Psoas muscle (tissue), 8 donors: ENCODE results near the gene CADM1. TPM values are rescaled to one million over a fixed set of nuclear protein-coding genes. Genes with fewer than 3 reads are reported as not detected.
"Not testable (repeated sequence)": the region's sequence is repeated elsewhere in the genome, so short reads cannot be mapped to it uniquely, and the experiment has no call there.

Experiments used
- ATAC-seq, 4 donors: fragments of 200-7000 bp; cut with Tn5 transposase; one replicate each; pipeline ENCODE4 v1.9.1; 2020; ENCODE audit warnings: moderate library complexity in 3 of 4, mild to moderate bottlenecking in 2 of 4
- DNase-seq, 2 donors: peaks; one replicate each; pipeline ENCODE4 v3.0.0-alpha.2; 2020
- H3K27ac ChIP-seq: fragments of 200-600 bp; one replicate; pipeline ENCODE4 v1.8.0; 2022
- H3K27me3 ChIP-seq, 3 donors: fragments of 200-600 bp in 1 of 3; one replicate each; pipeline versions ENCODE4 v1.6.1 to v1.8.0; 2013 to 2022; ENCODE audit warnings: low read length in 2 of 3, mild to moderate bottlenecking in 2 of 3, moderate library complexity in 1 of 3; ENCODE audit not compliant: insufficient read depth in 3 of 3
- H3K36me3 ChIP-seq, 2 donors: fragments of 200-600 bp in 1 of 2; one replicate each; pipeline versions ENCODE4 v1.6.1 to v1.8.0; 2013 to 2022; ENCODE audit warnings: low read depth in 1 of 2, mild to moderate bottlenecking in 1 of 2, moderate library complexity in 1 of 2; ENCODE audit not compliant: insufficient read depth in 1 of 2
- H3K4me1 ChIP-seq: fragments of 200-600 bp; one replicate; pipeline ENCODE4 v1.8.0; 2022
- H3K4me3 ChIP-seq: fragments of 200-600 bp; one replicate; pipeline ENCODE4 v1.8.0; 2022; ENCODE audit warnings: mild to moderate bottlenecking
- H3K9me3 ChIP-seq: fragments of 200-600 bp; one replicate; pipeline ENCODE4 v1.8.0; 2022
- CTCF ChIP-seq: fragments of 200-600 bp; IDR thresholded peaks from one replicate; pipeline ENCODE4 v1.8.0; 2022; ENCODE audit warnings: antibody characterized with exemption
- WGBS, 3 donors: extraction: QIAGEN DNeasy Blood & Tissue Kit; methylation state at CpG; one replicate each; pipeline versions ENCODE4 v1.1.6 to v1.1.7; 2013; 5-methylcytosine and 5-hydroxymethylcytosine counted together
- intact Hi-C, 2 donors: fragments of 100-400 bp; cut with DNase I; formaldehyde crosslinking; loops; one replicate each; pipeline versions ENCODE4 v1.11.0 to v1.14.2; 2022
- polyA plus RNA-seq, 3 donors: library from polyadenylated mRNA; stranded (reverse); fragments of 200-250 nt; gene quantifications; one replicate each; pipeline ENCODE4 v1.2.3, GENCODE V29; 2013
- total RNA-seq, 4 donors: library from RNA; stranded (reverse); fragmentation: NEBNext Ultra II Directional in 2 of 4; extraction: Animal tissue kit (Norgen Biotek cat#: 25700) in 2 of 4; gene quantifications; one replicate each; pipeline versions ENCODE4 v1.2.1 to v1.2.4, GENCODE V29; 2021 to 2023
- donor health status: healthy with polysubstance abuse.
- donor health status: DM: no; HTN: no; CAD: no; lungs with moderate emphysema.
- donor health status: Bipolar disorder and iron deficiency.
- donor health status: healthy.
- donor health status: DM: yes; HTN: yes; CAD: no.
- donor health status: DM: no; HTN: no; CAD: no.
- donor health status: DM: no; HTN: no; CAD: no.
- donor health status: DM: yes; HTN: yes; CAD: no.

CADM1 gene
- total and polyA plus RNA-seq, 7 donors, result 3.1 to 12.4 (median 9.5) TPM

GRCh38 chr11:115480611-115481010 is 23.6 kb downstream of the CADM1 start:
- H3K27me3 ChIP-seq, result peaks cover 0 to 1% (median 0%) of the 10 kb centered on the region in 3 donors

GRCh38 chr11:115477410-115477809 is 26.8 kb downstream of the CADM1 start:
- Histone ChIP-seq H3K9me3 (no peaks in the 10 kb centered on the region), H3K4me3 (no peak overlapping the region), H3K4me1 (no peaks in the 10 kb centered on the region), H3K36me3 (no peaks in the 10 kb centered on the region), H3K27me3 (peaks cover 0 to 1% (median 0%) of the 10 kb centered on the region in 3 donors), H3K27ac (no peak overlapping the region)
- ATAC-seq (no peak), DNase-seq (no peak)
- WGBS, 3 donors, result 22 to 34% (median 29%) methylated on average over 1 of the region's 1 CpG
- intact Hi-C loops, result no loop called here
- no peak for TF ChIP-seq CTCF

More at GRCh38 chr11:115480611-115481010, 23.6 kb downstream of the CADM1 start:
- no peak overlapping the region for H3K27ac ChIP-seq
- intact Hi-C loops, result no loop called here
- H3K4me3 ChIP-seq, result no peak overlapping the region
- no peaks in the 10 kb centered on the region for H3K9me3 ChIP-seq
- no peaks in the 10 kb centered on the region for H3K36me3 ChIP-seq
- WGBS, 3 donors, result 56 to 86% (median 67%) methylated on average over 1 of the region's 1 CpG
- no peak for TF ChIP-seq CTCF
- ATAC-seq (no peak), DNase-seq (no peak)
- H3K4me1 ChIP-seq, result no peaks in the 10 kb centered on the region

- Histone ChIP-seq H3K27ac (no peak overlapping the region), H3K27me3 (peaks cover 0 to 1% (median 0%) of the 10 kb centered on the region in 3 donors), H3K9me3 (no peaks in the 10 kb centered on the region), H3K4me1 (no peaks in the 10 kb centered on the region), H3K4me3 (no peak overlapping the region), H3K36me3 (no peaks in the 10 kb centered on the region)
- intact Hi-C loops, result no loop called here
- no peak for DNase-seq
- TF ChIP-seq CTCF, result no peak
- WGBS, 3 donors, result 65 to 74% (median 71%) methylated on average over 7 of the region's 7 CpGs
- no peak for ATAC-seq
Observed at GRCh38 chr11:115476463-115477286, 27.5 kb downstream of the CADM1 start.

GRCh38 chr11:115475564-115475963 is 28.7 kb downstream of the CADM1 start:
- H3K36me3 ChIP-seq, result no peaks in the 10 kb centered on the region
- no peak overlapping the region for H3K27ac ChIP-seq
- intact Hi-C loops, result no loop called here
- peaks cover 0 to under 1% (median 0%) of the 10 kb centered on the region in 3 donors for H3K27me3 ChIP-seq
- no peaks in the 10 kb centered on the region for H3K9me3 ChIP-seq
- TF ChIP-seq CTCF, result no peak
- DNase-seq, result no peak
- no peak overlapping the region for H3K4me3 ChIP-seq
- 92 to 94% (median 94%) methylated on average over 4 of the region's 4 CpGs for WGBS, 3 donors
- no peaks in the 10 kb centered on the region for H3K4me1 ChIP-seq
- no peak for ATAC-seq

DNA sequence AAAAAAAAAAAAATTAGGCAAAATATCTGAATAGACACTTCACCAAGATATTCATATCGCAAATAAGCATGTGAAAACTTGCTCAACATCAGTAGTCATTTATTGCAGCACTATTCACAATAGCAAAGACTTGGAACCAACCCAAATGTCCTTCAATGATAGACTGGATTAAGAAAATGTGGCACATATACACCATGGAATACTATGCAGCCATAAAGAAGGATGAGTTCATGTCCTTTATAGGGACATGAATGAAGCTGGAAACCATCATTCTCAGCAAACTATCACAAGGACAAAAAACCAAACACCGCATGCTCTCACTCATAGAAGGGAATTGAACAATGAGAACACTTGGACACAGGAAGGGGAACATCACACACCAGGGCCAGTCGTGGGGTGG is 29.9 kb downstream of the CADM1 start:
- H3K4me3 ChIP-seq, H3K27ac ChIP-seq, H3K4me1 ChIP-seq, ATAC-seq, H3K36me3 ChIP-seq, DNase-seq, H3K9me3 ChIP-seq, H3K27me3 ChIP-seq, intact Hi-C loops: not testable (repeated sequence)
- WGBS, 3 donors, result 90 to 95% (median 94%) methylated on average over 3 of the region's 3 CpGs
